B cell (primary cell): Measurements from ENCODE around the gene SGTA.

Experiments used
- EZH2 ChIP-seq: IDR thresholded peaks from 2 replicates; pipeline ENCODE4 v1.6.1; 2012; ENCODE audit warnings: borderline replicate concordance, low read depth, mild to moderate bottlenecking, moderate library complexity, low read length; ENCODE audit not compliant: insufficient read depth, poor library complexity, severe bottlenecking
- TF ChIP-seq, protein P1 (sequence below): fragments of 200-600 bp; IDR thresholded peaks from one replicate; pipeline ENCODE4 v1.8.0; 2022; ENCODE audit warnings: antibody characterized with exemption, mild to moderate bottlenecking

DNA sequence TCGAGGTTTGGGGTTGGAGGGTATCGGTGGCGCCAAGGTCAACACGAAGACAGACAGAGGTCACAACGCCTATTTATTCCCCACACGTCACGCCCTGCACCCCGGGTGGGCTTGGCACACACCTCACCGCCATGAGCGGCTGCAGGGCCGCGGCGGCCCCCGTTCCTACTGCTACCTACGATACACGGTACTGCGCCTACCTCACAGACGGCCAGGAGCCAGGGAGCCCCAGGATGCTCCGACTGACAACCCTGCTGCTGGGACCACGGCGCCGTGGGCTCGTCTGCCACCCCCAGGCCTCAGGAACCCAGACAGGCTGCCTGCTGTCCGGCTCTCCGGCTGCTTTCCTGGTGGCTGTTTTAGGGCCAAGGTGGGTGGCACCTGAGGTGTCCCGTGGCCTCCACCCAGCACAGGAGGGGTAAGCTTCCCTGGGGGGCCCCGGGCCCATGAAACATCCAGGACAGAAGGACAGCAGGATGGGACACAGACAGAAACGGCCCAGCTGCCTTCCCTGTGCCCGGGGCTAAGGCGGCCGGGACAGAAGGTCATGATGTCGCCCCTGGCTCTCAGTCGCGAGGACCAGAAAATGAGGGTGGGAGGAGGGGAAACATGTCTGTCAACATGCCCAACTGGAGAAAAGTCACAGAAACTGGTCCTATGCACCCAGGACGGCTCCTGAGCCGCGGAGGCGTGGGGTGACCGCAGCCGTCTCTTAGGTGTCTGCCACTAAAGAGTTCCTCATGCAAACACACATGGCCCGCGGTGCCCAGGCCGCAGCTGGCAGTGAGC is 28.2 kb downstream of the SGTA start:
- TF ChIP-seq, protein P1, sequence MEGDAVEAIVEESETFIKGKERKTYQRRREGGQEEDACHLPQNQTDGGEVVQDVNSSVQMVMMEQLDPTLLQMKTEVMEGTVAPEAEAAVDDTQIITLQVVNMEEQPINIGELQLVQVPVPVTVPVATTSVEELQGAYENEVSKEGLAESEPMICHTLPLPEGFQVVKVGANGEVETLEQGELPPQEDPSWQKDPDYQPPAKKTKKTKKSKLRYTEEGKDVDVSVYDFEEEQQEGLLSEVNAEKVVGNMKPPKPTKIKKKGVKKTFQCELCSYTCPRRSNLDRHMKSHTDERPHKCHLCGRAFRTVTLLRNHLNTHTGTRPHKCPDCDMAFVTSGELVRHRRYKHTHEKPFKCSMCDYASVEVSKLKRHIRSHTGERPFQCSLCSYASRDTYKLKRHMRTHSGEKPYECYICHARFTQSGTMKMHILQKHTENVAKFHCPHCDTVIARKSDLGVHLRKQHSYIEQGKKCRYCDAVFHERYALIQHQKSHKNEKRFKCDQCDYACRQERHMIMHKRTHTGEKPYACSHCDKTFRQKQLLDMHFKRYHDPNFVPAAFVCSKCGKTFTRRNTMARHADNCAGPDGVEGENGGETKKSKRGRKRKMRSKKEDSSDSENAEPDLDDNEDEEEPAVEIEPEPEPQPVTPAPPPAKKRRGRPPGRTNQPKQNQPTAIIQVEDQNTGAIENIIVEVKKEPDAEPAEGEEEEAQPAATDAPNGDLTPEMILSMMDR: no peak
- TF ChIP-seq EZH2: no peak
